GM06990 (cell line): Measurements from ENCODE around the gene VGLL3.

Source experiments
- DNase-seq: peaks from one replicate; pipeline ENCODE4 v3.0.0-alpha.2; 2011; ENCODE audit not compliant: insufficient read length; ENCODE audit errors: extremely low read depth
- H3K27me3 ChIP-seq: replicated peaks from 2 replicates; pipeline ENCODE4 v1.6.0; 2011; ENCODE audit warnings: low read length; ENCODE audit not compliant: control insufficient read depth, insufficient read depth
- H3K36me3 ChIP-seq: 2 replicates; pipeline ENCODE4 v1.5.1; 2011; ENCODE audit warnings: low read length; ENCODE audit not compliant: control insufficient read depth, insufficient read depth
- H3K4me3 ChIP-seq: replicated peaks from 2 replicates; pipeline ENCODE4 v1.5.1; 2011; ENCODE audit warnings: low read depth, mild to moderate bottlenecking, control low read depth, low read length
- TF ChIP-seq, protein P1 (sequence below): IDR thresholded peaks from 2 replicates; pipeline ENCODE4 v1.5.1; 2011; ENCODE audit warnings: low read length, control low read depth, mild to moderate bottlenecking, inconsistent platforms; ENCODE audit not compliant: insufficient read depth, poor library complexity, severe bottlenecking

The VGLL3 gene

DNA sequence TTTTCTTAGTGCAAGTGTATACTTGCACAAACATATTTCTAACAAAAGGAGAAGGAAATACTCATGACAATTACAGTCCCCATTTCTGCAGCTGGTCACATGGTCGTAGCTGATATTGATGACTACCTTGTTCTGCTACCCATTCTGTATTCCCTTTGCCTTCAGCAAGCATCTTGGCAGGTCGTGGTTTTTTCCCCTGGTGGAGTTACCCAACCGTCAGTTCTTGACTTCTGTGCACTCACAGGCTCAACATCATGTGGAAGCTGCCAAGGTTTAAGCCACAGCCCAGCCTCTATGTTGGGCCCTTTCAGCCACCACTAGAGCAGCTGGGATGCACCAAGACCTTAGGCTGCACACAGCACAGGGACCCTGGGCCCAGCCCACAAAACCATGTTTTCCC is 56.1 kb downstream of the VGLL3 start:
- TF ChIP-seq, protein P1, sequence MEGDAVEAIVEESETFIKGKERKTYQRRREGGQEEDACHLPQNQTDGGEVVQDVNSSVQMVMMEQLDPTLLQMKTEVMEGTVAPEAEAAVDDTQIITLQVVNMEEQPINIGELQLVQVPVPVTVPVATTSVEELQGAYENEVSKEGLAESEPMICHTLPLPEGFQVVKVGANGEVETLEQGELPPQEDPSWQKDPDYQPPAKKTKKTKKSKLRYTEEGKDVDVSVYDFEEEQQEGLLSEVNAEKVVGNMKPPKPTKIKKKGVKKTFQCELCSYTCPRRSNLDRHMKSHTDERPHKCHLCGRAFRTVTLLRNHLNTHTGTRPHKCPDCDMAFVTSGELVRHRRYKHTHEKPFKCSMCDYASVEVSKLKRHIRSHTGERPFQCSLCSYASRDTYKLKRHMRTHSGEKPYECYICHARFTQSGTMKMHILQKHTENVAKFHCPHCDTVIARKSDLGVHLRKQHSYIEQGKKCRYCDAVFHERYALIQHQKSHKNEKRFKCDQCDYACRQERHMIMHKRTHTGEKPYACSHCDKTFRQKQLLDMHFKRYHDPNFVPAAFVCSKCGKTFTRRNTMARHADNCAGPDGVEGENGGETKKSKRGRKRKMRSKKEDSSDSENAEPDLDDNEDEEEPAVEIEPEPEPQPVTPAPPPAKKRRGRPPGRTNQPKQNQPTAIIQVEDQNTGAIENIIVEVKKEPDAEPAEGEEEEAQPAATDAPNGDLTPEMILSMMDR: no peak
- DNase-seq: no peak
- H3K36me3 ChIP-seq: no peaks in the 10 kb centered on the region
- H3K27me3 ChIP-seq: no peaks in the 10 kb centered on the region
- H3K4me3 ChIP-seq: no peak overlapping the region

DNA sequence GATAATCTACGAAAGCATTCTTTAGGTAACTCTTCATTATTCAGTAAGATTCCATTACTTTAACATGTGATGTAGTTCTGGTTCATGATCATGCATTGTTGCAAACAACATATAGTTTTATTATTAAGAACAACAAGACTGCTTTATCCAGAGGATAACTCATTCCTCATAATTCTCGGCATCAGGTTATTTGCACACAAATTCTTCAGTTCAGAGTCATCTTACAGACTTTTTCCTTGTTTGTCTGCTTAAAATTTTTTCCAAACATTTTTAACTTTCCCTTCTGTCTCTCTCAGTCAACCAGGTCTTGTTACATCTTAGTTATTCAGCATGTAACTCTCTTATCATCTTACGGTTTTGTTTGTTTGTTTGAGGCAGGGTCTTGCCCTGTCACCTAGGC is 60.1 kb downstream of the VGLL3 start:
- DNase-seq: no peak
- TF ChIP-seq, protein P1: no peak
- no peak overlapping the region for H3K4me3 ChIP-seq
- no peaks in the 10 kb centered on the region for H3K36me3 ChIP-seq
- H3K27me3 ChIP-seq: no peaks in the 10 kb centered on the region

DNA sequence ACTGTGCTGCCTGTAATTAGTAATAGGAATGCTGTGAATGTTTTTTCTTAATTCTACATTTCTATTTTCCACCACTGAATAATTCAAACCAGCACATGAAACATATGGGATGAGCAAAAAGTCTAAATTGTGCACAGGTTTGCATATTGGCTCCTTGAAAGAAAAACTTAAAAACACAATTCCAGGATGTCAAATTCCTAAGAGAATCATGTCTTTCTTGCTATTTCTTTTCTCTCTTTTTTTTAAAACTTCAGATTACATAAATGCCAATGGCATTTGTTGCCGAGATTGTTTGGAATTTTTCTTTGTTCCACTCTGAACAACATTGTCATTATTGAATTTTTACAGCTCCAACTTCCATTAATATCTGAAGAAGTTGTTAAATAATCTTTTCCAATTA is 60.8 kb downstream of the VGLL3 start:
- TF ChIP-seq, protein P1: no peak
- Histone ChIP-seq H3K36me3 (no peaks in the 10 kb centered on the region), H3K4me3 (no peak overlapping the region), H3K27me3 (no peaks in the 10 kb centered on the region)
- no peak for DNase-seq

DNA sequence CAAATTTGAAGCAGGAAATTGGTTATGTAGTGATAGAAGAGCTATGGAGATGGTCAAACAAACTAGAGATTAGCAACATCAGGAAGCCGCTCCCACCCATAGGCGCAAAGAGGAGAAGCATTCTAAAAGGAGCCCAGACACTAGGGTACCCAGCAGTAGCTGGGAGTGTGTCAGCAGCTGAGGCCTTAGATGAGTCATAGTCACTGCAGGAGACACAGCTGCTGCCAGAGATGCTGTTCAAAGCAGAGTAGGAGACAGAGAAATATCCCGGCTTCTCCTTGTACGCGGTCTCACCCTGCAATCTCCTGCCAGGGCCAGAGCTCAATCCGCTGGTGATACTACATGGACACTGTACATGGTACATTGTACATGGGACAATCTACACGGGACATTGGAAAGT is 61.9 kb downstream of the VGLL3 start:
- TF ChIP-seq, protein P1: no peak

GRCh38 chr3:86923071-86923491 is 67.9 kb downstream of the VGLL3 start:
- TF ChIP-seq, protein P1: no peak
- H3K36me3 ChIP-seq: no peaks in the 10 kb centered on the region

More for the DNA sequence above, 61.9 kb downstream of the VGLL3 start:
- Histone ChIP-seq H3K27me3 (no peaks in the 10 kb centered on the region), H3K36me3 (no peaks in the 10 kb centered on the region), H3K4me3 (no peak overlapping the region)
- DNase-seq: no peak

More at GRCh38 chr3:86923071-86923491, 67.9 kb downstream of the VGLL3 start:
- no peaks in the 10 kb centered on the region for H3K27me3 ChIP-seq
- no peak overlapping the region for H3K4me3 ChIP-seq
- no peak for DNase-seq
